Measurements from ENCODE around the gene GIPC3. TPM values are rescaled to one million over a fixed set of nuclear protein-coding genes. Genes with fewer than 3 reads are reported as not detected.

The GIPC3 gene
- polyA plus RNA-seq, 1 of the 3 experiments (the other 2 are of a cell fraction) = 0.20 TPM

DNA sequence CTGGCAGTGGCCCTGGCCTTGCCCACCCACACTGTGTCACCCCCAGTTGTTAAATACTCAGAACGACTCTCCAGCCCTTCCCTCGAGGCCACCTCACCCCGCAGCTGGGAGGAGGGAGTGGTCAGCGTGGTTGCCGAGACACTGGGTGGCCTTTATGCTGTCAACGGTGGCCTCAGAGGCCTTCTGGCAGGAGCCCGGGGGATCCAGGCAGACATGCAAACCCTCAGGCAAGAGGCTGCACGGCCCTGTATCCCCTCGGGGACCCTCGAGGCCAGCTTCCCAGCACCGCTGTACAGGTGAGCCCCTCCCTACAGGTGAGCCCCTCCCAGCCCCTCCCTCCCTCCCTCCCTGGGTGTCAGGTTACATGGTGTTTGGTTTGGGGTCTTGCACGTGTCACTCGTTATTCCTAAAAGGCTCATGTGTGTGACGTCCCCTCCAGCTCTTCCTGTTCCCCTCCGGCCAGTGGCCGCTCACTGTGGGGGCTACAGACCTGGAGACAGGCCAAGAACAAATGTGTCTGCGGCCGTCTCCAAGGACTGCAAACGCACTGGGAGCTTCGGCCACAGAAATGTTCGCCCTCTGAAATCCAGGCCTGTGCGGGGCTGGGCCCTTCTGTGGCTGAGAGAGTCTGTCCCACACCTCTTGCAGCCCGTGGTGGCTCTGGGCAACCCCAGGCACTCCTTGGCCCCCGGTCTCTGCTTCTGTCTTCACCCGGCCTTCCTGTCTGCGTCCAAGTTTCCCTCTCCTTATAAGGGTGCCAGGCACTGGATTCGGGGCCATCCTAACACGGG lies 46.1 kb upstream of the GIPC3 start, which contains the start of gene TEKTIP1:
TEKTIP1 (plus strand) TSS at position 210 of the 791 bp plus-strand sequence; CDS start at position 214, 4 bp downstream.
- H3K9ac ChIP-seq = no peak within 1 kb of the TSS
- DNase-seq = no peak
- WGBS (ENCODE audit: low lambda C conversion rate) = 75% methylated on average over 22 of the region's 28 CpGs
- H3K36me3 ChIP-seq (replicated peaks in 1 of 2; ENCODE audit: control insufficient read depth in 1 of 2, insufficient read depth in 2 of 2, low read length in 1 of 2) = peaks cover 0 to 22% of the 10 kb centered on the region in 2 experiments
- H3K9me2 ChIP-seq = no peaks in the 10 kb centered on the region
- peaks cover 9% of the 10 kb centered on the region for H3F3A ChIP-seq (replicated peaks; ENCODE audit: insufficient read depth)
- ChIA-PET POLR2A (no interaction called here), CTCF (interaction anchor here (0.8 to 1.1 kb wide), 3 partner anchors 8 to 32 kb away, joined by 3 to 5 read pairs (median 4); partner anchors contain the start of gene FZR1)
- TF ChIP-seq EP300 (IDR thresholded peaks at IDR 0.05; ENCODE audit: borderline replicate concordance in 1 of 2, low read depth in 1 of 2, low read length in 1 of 2) (no peak), POLR2AphosphoS5 (IDR thresholded peaks at IDR 0.05; ENCODE audit: low read depth, low read length) (no peak), RCOR1 (IDR thresholded peaks at IDR 0.05; ENCODE audit: low read length) (no peak), TCF12 (IDR thresholded peaks at IDR 0.05) (no peak), SMC3 (IDR thresholded peaks at IDR 0.05; ENCODE audit: low read depth, low read length) (no peak), NRF1 (IDR thresholded peaks at IDR 0.05; ENCODE audit: low read depth, low read length) (no peak)
- TF ChIP-seq, protein P1, sequence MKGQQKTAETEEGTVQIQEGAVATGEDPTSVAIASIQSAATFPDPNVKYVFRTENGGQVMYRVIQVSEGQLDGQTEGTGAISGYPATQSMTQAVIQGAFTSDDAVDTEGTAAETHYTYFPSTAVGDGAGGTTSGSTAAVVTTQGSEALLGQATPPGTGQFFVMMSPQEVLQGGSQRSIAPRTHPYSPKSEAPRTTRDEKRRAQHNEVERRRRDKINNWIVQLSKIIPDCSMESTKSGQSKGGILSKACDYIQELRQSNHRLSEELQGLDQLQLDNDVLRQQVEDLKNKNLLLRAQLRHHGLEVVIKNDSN (IDR thresholded peaks at IDR 0.05; ENCODE audit: borderline replicate concordance, low read depth) = no peak
- TF ChIP-seq, protein P2, sequence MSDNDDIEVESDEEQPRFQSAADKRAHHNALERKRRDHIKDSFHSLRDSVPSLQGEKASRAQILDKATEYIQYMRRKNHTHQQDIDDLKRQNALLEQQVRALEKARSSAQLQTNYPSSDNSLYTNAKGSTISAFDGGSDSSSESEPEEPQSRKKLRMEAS (IDR thresholded peaks at IDR 0.05; ENCODE audit: low read depth) = no peak
- TF ChIP-seq, protein P3, sequence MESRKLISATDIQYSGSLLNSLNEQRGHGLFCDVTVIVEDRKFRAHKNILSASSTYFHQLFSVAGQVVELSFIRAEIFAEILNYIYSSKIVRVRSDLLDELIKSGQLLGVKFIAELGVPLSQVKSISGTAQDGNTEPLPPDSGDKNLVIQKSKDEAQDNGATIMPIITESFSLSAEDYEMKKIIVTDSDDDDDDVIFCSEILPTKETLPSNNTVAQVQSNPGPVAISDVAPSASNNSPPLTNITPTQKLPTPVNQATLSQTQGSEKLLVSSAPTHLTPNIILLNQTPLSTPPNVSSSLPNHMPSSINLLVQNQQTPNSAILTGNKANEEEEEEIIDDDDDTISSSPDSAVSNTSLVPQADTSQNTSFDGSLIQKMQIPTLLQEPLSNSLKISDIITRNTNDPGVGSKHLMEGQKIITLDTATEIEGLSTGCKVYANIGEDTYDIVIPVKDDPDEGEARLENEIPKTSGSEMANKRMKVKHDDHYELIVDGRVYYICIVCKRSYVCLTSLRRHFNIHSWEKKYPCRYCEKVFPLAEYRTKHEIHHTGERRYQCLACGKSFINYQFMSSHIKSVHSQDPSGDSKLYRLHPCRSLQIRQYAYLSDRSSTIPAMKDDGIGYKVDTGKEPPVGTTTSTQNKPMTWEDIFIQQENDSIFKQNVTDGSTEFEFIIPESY (IDR thresholded peaks at IDR 0.05; ENCODE audit: borderline replicate concordance, low read depth) = no peak
- H3K79me2 ChIP-seq (ENCODE audit: insufficient read depth) = no peaks in the 10 kb centered on the region
- H3K4me3 ChIP-seq (ENCODE audit: low read depth in 2 of 2, low read length in 1 of 2) = no peak within 1 kb of the TSS
- H4K20me1 ChIP-seq (ENCODE audit: insufficient read depth) = peaks cover 9% of the 10 kb centered on the region
- no peak within 1 kb of the TSS for H3K4me2 ChIP-seq
- H2AFZ ChIP-seq (ENCODE audit: low read depth) = no peak within 1 kb of the TSS
- H3K4me1 ChIP-seq (ENCODE audit: control insufficient read depth in 1 of 2, insufficient read depth in 2 of 2, low read depth in 1 of 2, low read length in 1 of 2) = no peaks in the 10 kb centered on the region; a peak in 1 of 4 replicates
- H3K27ac ChIP-seq (ENCODE audit: low read depth in 2 of 2, low read length in 1 of 2) = no peak within 1 kb of the TSS
- no peaks in the 10 kb centered on the region for H3K27me3 ChIP-seq (ENCODE audit: insufficient read depth)
- no peaks in the 10 kb centered on the region for H3K9me3 ChIP-seq

DNA sequence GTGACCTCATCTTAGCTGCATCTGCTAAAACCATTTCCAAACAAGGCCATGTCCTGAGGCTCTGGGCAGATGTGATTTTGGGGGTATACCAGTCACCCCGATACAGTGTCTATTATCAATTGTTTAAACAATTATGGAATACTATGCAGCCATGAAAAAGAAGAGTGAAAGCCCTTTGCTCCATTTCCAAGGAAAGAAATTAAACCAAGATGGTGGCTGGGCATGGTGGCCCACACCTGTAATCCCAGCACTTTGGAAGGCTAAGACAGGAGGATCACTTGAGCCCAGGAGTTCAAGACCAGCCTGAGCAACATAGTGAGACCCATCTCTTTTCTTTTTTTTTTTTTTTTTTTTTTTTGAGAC lies 45.5 kb upstream of the GIPC3 start:
- Histone ChIP-seq H3K4me2 (no peak overlapping the region), H3K9me3 (no peaks in the 10 kb centered on the region), H3K36me3 (replicated peaks in 1 of 2; ENCODE audit: control insufficient read depth in 1 of 2, insufficient read depth in 2 of 2, low read length in 1 of 2) (peaks cover 0 to 18% of the 10 kb centered on the region in 2 experiments), H3K27ac (ENCODE audit: low read depth in 2 of 2, low read length in 1 of 2) (no peak overlapping the region), H3K9ac (no peak overlapping the region), H4K20me1 (ENCODE audit: insufficient read depth) (peaks cover 10% of the 10 kb centered on the region), H3K4me3 (ENCODE audit: low read depth in 2 of 2, low read length in 1 of 2) (no peak overlapping the region), H2AFZ (ENCODE audit: low read depth) (no peak overlapping the region), H3K9me2 (no peaks in the 10 kb centered on the region), H3K27me3 (ENCODE audit: insufficient read depth) (no peaks in the 10 kb centered on the region), H3K4me1 (ENCODE audit: control insufficient read depth in 1 of 2, insufficient read depth in 2 of 2, low read depth in 1 of 2, low read length in 1 of 2) (no peaks in the 10 kb centered on the region; a peak in 1 of 4 replicates), H3F3A (replicated peaks; ENCODE audit: insufficient read depth) (peaks cover 9% of the 10 kb centered on the region), H3K79me2 (ENCODE audit: insufficient read depth) (no peaks in the 10 kb centered on the region)
- POLR2A ChIA-PET = no interaction called here
- CTCF ChIA-PET = no interaction called here
- TF ChIP-seq EZH2phosphoT487 (IDR thresholded peaks at IDR 0.05; ENCODE audit: borderline replicate concordance, low read depth) (no peak), FOXJ3 (CRISPR knock-in tag; IDR thresholded peaks at IDR 0.05) (no peak), POLR2AphosphoS5 (IDR thresholded peaks at IDR 0.05; ENCODE audit: low read depth, low read length) (no peak), GABPA (IDR thresholded peaks at IDR 0.05; ENCODE audit: low read depth) (no peak), MEF2A (IDR thresholded peaks at IDR 0.05; ENCODE audit: borderline replicate concordance, low read depth) (no peak), EP300 (IDR thresholded peaks at IDR 0.05; ENCODE audit: borderline replicate concordance in 1 of 2, low read depth in 1 of 2, low read length in 1 of 2) (no peak), NRF1 (IDR thresholded peaks at IDR 0.05; ENCODE audit: low read depth, low read length) (no peak), YY1 (IDR thresholded peaks at IDR 0.05; ENCODE audit: low read depth) (no peak), RFX5 (IDR thresholded peaks at IDR 0.05; ENCODE audit: low read length) (no peak), RAD21 (IDR thresholded peaks at IDR 0.05; ENCODE audit: low read length) (no peak), JUND (IDR thresholded peaks at IDR 0.05) (no peak), CHD2 (IDR thresholded peaks at IDR 0.05; ENCODE audit: low read length, partially characterized antibody) (no peak)
- TF ChIP-seq, protein P4, sequence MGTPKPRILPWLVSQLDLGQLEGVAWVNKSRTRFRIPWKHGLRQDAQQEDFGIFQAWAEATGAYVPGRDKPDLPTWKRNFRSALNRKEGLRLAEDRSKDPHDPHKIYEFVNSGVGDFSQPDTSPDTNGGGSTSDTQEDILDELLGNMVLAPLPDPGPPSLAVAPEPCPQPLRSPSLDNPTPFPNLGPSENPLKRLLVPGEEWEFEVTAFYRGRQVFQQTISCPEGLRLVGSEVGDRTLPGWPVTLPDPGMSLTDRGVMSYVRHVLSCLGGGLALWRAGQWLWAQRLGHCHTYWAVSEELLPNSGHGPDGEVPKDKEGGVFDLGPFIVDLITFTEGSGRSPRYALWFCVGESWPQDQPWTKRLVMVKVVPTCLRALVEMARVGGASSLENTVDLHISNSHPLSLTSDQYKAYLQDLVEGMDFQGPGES (IDR thresholded peaks at IDR 0.05; ENCODE audit: low read depth, low read length) = no peak
- TF ChIP-seq, protein P5, sequence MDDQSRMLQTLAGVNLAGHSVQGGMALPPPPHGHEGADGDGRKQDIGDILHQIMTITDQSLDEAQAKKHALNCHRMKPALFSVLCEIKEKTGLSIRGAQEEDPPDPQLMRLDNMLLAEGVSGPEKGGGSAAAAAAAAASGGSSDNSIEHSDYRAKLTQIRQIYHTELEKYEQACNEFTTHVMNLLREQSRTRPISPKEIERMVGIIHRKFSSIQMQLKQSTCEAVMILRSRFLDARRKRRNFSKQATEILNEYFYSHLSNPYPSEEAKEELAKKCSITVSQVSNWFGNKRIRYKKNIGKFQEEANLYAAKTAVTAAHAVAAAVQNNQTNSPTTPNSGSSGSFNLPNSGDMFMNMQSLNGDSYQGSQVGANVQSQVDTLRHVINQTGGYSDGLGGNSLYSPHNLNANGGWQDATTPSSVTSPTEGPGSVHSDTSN (IDR thresholded peaks at IDR 0.05) = no peak
- DNase-seq = no peak
- WGBS (ENCODE audit: low lambda C conversion rate) = 91% methylated on average over 1 of the region's 1 CpG

Measured in SK-N-SH (cell line).